Left lung (tissue), 10 donors: ENCODE data around the gene EME1. TPM values are rescaled to one million over a fixed set of nuclear protein-coding genes. Genes with fewer than 3 reads are reported as not detected.
A peak's percentile ranks its signal among the peaks of the same experiment; 100 is the strongest.

Source experiments
- ATAC-seq: fragments of 200-7000 bp; cut with Tn5 transposase; one replicate; pipeline ENCODE4 v1.9.1; 2020; ENCODE audit warnings: moderate library complexity
- DNase-seq, 4 donors: peaks; one replicate each; pipeline ENCODE4 v3.0.0-alpha.2; 2013 to 2020
- H3K27ac ChIP-seq, 2 donors: fragments of 200-600 bp; sonication (generic) in 1 of 2; one replicate each; pipeline versions ENCODE4 v1.5.0 to v1.8.0; 2020 to 2021
- H3K27me3 ChIP-seq, 2 donors: fragments of 200-600 bp; sonication (generic) in 1 of 2; one replicate each; pipeline versions ENCODE4 v1.5.0 to v1.8.0; 2020 to 2021
- H3K36me3 ChIP-seq, 2 donors: fragments of 200-600 bp; sonication (generic) in 1 of 2; one replicate each; pipeline versions ENCODE4 v1.5.0 to v1.8.0; 2020 to 2021
- H3K4me1 ChIP-seq, 2 donors: fragments of 200-600 bp; one replicate each; pipeline ENCODE4 v1.8.0; 2021
- H3K4me3 ChIP-seq, 2 donors: fragments of 200-600 bp; sonication (generic) in 1 of 2; one replicate each; pipeline versions ENCODE4 v1.5.0 to v1.8.0; 2020 to 2021; ENCODE audit warnings: mild to moderate bottlenecking in 1 of 2
- H3K9me3 ChIP-seq, 2 donors: fragments of 200-600 bp; sonication (generic) in 1 of 2; one replicate each; pipeline versions ENCODE4 v1.5.0 to v1.8.0; 2020 to 2021
- intact Hi-C, 2 donors: fragments of 100-400 bp; cut with DNase I; formaldehyde crosslinking; loops; one replicate each; pipeline versions ENCODE4 v1.11.2 to v1.14.2; 2022
- polyA plus RNA-seq, 6 donors: library from polyadenylated mRNA; unstranded; fragments of 120-200 nt; gene quantifications; one replicate each; pipeline ENCODE4 v1.2.1, GENCODE V29; 2013; ENCODE audit not compliant: insufficient read length in 6 of 6
- total RNA-seq, 2 donors: library from RNA; stranded (reverse); fragmentation: NEBNext Ultra II Directional; extraction: Animal tissue kit (Norgen Biotek cat#: 25700); gene quantifications; one replicate each; pipeline ENCODE4 v1.2.1, GENCODE V29; 2021
- TF ChIP-seq, protein P1 (sequence below), 2 donors: fragments of 200-600 bp; sonication (generic) in 1 of 2; IDR thresholded peaks; one replicate each; pipeline versions ENCODE4 v1.5.0 to v1.8.0; 2021; ENCODE audit warnings: antibody characterized with exemption in 2 of 2
- donor health status: DM: no; HTN: yes; CAD: no.
- donor health status: DM: no; HTN: no; CAD: no.

EME1 gene
- total and polyA plus RNA-seq, 8 donors: 2.6 to 12.7 (median 10.0) TPM

DNA sequence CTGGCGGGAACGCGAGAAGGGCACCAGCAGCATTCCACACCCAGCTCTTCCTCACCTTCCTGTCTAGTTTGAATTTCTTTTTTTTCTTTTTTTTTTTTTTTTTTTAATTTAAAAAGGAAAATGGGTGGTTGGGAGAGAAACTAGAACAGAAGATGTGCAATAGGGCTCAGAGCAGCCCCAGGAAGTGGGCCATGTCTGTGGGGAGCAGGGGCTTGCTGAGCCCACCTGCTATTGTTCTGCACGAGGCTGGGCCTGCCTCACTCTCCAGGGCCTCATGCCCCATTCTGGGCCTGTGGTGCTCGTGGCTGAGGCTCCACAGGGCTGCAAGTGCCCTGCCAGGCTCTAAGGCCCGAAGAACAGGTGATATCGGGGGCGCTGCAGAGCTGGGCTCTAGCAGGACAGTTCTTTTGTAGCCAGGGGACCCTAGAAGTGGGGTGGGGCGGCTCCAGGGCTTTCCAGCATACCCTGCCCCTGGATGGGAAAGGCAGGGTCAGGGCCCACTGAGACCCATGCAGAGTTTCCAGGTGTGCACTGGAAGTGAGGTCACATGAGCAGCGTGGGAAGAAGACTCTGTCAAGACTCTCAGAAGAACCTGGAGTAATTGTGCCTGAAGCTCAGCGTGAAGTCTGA lies 12.4 kb upstream of the EME1 start:
- DNase-seq (no peak), ATAC-seq (no peak)
- TF ChIP-seq, protein P1, sequence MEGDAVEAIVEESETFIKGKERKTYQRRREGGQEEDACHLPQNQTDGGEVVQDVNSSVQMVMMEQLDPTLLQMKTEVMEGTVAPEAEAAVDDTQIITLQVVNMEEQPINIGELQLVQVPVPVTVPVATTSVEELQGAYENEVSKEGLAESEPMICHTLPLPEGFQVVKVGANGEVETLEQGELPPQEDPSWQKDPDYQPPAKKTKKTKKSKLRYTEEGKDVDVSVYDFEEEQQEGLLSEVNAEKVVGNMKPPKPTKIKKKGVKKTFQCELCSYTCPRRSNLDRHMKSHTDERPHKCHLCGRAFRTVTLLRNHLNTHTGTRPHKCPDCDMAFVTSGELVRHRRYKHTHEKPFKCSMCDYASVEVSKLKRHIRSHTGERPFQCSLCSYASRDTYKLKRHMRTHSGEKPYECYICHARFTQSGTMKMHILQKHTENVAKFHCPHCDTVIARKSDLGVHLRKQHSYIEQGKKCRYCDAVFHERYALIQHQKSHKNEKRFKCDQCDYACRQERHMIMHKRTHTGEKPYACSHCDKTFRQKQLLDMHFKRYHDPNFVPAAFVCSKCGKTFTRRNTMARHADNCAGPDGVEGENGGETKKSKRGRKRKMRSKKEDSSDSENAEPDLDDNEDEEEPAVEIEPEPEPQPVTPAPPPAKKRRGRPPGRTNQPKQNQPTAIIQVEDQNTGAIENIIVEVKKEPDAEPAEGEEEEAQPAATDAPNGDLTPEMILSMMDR (IDR thresholded peaks at IDR 0.05): no peak
- Histone ChIP-seq H3K9me3 (no peaks in the 10 kb centered on the region), H3K4me3 (no peak overlapping the region), H3K27ac (no peak overlapping the region), H3K4me1 (peaks cover 5 to 6% of the 10 kb centered on the region in 2 donors), H3K36me3 (peaks cover 0 to 63% of the 10 kb centered on the region in 2 donors), H3K27me3 (no peaks in the 10 kb centered on the region)
- intact Hi-C loops: no loop called here

DNA sequence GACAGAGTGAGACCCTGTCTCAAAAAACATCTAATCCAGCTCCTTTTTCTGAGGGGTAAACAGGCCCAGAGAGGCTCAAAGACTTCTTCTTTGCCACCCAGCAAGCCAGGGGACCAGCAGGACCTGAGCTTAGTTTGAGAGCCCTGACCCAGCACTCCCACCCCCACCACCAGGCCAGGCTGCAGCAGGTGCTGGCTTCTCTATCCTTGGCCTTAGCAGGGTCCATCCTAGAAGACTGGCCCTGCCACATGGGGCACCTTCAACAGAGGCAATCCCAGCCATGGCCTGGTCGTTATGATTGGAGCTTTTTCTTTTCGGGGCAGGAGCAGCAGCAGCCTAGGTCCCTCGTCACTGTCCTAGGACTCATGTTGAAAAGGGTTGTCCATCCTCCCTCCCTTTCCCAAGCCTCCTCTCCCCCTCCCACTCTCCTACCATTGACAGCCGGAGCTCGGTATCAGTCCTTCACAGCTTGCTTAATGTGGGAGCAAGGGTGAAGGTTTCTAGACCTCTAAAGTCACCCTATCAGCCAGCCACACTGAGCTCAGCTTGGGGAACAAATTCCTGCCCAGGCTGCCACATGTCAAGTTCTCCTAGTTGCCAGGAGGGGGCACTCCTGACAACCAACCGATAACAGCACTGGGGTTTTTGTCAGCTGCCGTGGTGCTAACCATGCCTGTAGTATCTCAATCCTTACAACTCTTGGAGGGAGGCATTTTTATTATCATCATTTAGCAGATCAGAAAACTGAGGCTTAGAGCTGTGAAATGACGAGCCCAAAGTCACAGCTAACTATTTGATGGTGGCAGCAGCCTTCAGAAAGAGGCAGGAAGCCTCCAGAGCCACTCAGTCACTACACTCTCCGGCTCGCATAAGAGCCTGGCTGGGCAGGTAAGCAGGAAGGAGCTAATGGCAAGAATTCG lies 11.2 kb upstream of the EME1 start:
- TF ChIP-seq, protein P1 (IDR thresholded peaks at IDR 0.05): peak; percentile 78 to 87
- peaks cover 0 to 63% of the 10 kb centered on the region in 2 donors for H3K36me3 ChIP-seq
- ATAC-seq: peak; percentile 89
- peaks cover 5 to 6% of the 10 kb centered on the region in 2 donors for H3K4me1 ChIP-seq
- H3K27me3 ChIP-seq: no peaks in the 10 kb centered on the region
- intact Hi-C loops: no loop called here
- no peak overlapping the region for H3K4me3 ChIP-seq
- peak in 2 of 4 donors; percentile 57 for DNase-seq
- H3K9me3 ChIP-seq: no peaks in the 10 kb centered on the region
- H3K27ac ChIP-seq: no peak overlapping the region

DNA sequence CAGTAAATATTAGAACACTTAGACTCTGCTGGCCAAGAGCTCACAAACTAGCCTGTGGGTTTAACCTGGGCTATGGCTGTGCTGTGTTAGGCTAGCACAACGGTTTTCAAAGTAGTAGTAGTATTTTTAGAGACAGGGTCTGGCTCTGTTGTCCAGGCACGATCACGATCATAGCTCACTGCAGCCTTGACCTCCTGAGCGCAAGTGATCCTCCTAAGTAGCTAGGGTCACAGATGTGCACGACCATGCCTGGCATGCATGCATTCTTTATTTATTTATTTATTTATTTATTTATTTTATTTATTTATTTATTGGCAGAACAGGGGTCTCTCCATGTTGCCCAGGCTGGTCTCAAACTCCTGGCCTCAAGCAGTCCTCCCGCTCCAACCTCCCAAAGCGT lies 10.4 kb upstream of the EME1 start:
- intact Hi-C loops: no loop called here
- H3K4me3 ChIP-seq: no peak overlapping the region
- DNase-seq (peak in 1 of 4 donors; percentile 7), ATAC-seq (no peak)
- H3K9me3 ChIP-seq: no peaks in the 10 kb centered on the region
- H3K4me1 ChIP-seq: peaks cover 5 to 6% of the 10 kb centered on the region in 2 donors
- H3K27ac ChIP-seq: no peak overlapping the region
- H3K27me3 ChIP-seq: no peaks in the 10 kb centered on the region
- peaks cover 0 to 63% of the 10 kb centered on the region in 2 donors for H3K36me3 ChIP-seq
- TF ChIP-seq, protein P1 (IDR thresholded peaks at IDR 0.05): no peak

DNA sequence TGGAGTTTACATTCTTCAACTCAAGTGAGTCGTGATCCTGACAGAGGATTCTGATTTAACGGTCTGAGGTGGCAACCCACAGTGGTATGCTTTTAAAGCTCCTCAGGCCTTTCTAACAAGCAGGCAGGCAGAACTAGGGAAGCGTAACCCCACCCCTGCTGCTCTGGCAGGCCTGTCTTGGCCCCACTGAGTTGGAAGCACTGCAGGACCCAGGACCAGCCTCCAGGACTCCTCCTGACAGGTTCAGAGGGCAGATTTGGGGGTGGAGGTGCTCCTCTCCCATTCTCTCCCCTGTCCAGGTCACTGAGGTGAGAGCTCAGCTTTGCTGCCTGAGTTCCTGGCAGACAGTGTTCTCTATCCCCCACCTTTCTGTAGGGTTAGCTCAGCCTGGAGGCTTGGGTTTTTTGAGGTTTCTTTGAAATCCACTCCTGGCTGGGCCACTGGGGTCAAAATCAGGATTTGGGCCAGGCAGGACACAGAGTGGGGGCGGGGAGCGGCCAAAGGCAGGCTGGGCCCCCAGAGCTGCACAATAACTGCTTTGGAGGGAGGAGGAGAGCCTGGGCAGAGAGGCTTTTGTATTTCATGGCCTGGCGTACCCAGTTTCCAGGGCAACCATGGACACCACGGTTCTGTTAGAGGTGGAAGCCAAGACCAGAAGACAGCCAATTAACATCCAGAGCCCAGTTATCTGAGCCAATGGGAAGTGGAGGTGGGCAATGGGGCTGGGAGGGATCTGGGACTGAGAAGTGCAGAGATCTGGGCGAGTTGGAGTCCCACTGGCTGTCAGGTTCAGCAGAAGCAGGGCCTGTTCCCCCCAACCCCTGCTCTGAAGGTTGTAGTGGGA lies 9.6 kb upstream of the EME1 start:
- H3K27ac ChIP-seq: no peak overlapping the region
- H3K36me3 ChIP-seq: peaks cover 0 to 63% of the 10 kb centered on the region in 2 donors
- H3K4me1 ChIP-seq: peaks cover 5 to 6% of the 10 kb centered on the region in 2 donors
- no peaks in the 10 kb centered on the region for H3K27me3 ChIP-seq
- H3K9me3 ChIP-seq: no peaks in the 10 kb centered on the region
- DNase-seq (peak in 2 of 4 donors; percentile 11 to 41), ATAC-seq (no peak)
- intact Hi-C loops: no loop called here
- TF ChIP-seq, protein P1 (IDR thresholded peaks at IDR 0.05): no peak
- no peak overlapping the region for H3K4me3 ChIP-seq
